Immature natural killer cell (primary cell): ENCODE measurements around the gene RTL5. TPM values are rescaled to one million over a fixed set of nuclear protein-coding genes. Genes with fewer than 3 reads are reported as not detected.

Source experiments
- DNase-seq, 3 donors: peaks; one replicate each; pipeline ENCODE4 v3.0.0; 2022; ENCODE audit warnings: mixed read lengths in 1 of 3
- H3K27ac Mint-ChIP-seq, 6 donors: one replicate each; pipeline ENCODE4 v1.8.0; 2020; ENCODE audit warnings: mixed read lengths in 6 of 6, mild to moderate bottlenecking in 5 of 6, inconsistent platforms in 4 of 6, moderate library complexity in 3 of 6
- H3K27me3 Mint-ChIP-seq, 3 donors: one replicate each; pipeline ENCODE4 v1.8.0; 2020 to 2021; ENCODE audit warnings: low read depth in 3 of 3, mild to moderate bottlenecking in 3 of 3, mixed read lengths in 3 of 3, moderate library complexity in 3 of 3, inconsistent platforms in 1 of 3
- H3K36me3 Mint-ChIP-seq, 3 donors: one replicate each; pipeline ENCODE4 v1.8.0; 2020; ENCODE audit warnings: mixed read lengths in 3 of 3, inconsistent platforms in 2 of 3, mild to moderate bottlenecking in 2 of 3
- H3K4me1 Mint-ChIP-seq, 2 donors: one replicate each; pipeline ENCODE4 v1.8.0; 2020; ENCODE audit warnings: inconsistent platforms in 2 of 2, mild to moderate bottlenecking in 2 of 2, mixed read lengths in 2 of 2, moderate library complexity in 1 of 2
- H3K4me3 Mint-ChIP-seq, 5 donors: one replicate each; pipeline ENCODE4 v1.8.0; 2020; ENCODE audit warnings: mild to moderate bottlenecking in 5 of 5, mixed read lengths in 5 of 5, inconsistent platforms in 3 of 5, moderate library complexity in 3 of 5
- H3K9me3 Mint-ChIP-seq, 6 donors: one replicate each; pipeline ENCODE4 v1.8.0; 2020; ENCODE audit warnings: mild to moderate bottlenecking in 6 of 6, mixed read lengths in 6 of 6, inconsistent platforms in 4 of 6, moderate library complexity in 3 of 6
- polyA plus RNA-seq, 3 donors: library from polyadenylated mRNA; unstranded; fragments of 300-500 nt; fragmentation: Illumina TruSeq; gene quantifications; one replicate each; pipeline ENCODE4 v1.2.3, GENCODE V29; 2021

The RTL5 gene
- polyA plus RNA-seq, 3 donors from 2014 or later: 0.10 to 0.19 (median 0.16) TPM

DNA sequence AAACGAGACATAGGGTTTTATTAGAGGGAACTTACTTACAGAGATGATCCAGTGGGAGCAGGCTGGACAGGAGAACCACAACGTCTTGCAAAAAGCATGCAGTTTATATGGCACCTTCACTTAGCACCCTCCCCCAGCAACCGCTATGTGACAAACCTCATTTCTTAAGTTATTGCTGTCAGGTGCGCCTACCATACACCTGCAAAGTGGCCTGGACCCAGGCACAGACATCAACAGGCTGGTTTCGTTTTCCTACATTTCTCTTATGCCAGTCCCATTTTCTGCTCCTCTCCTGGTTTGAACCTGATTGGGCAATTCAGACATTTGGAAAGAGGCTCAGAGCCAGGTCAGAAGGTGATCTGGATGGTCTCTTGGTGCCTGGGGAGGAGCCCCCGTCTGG is 18.3 kb downstream of the RTL5 start:
- Mint-ChIP-seq H3K9me3 (no peaks in the 10 kb centered on the region), H3K27me3 (peaks cover under 1 to 19% (median 10%) of the 10 kb centered on the region in 3 donors), H3K4me3 (no peak overlapping the region), H3K27ac (peak overlapping the region in 2 of 6 donors; percentile 53 to 71), H3K4me1 (peaks cover 39 to 49% of the 10 kb centered on the region in 2 donors), H3K36me3 (peaks cover 0 to 9% (median 5%) of the 10 kb centered on the region in 3 donors)
- no peak for DNase-seq

DNA sequence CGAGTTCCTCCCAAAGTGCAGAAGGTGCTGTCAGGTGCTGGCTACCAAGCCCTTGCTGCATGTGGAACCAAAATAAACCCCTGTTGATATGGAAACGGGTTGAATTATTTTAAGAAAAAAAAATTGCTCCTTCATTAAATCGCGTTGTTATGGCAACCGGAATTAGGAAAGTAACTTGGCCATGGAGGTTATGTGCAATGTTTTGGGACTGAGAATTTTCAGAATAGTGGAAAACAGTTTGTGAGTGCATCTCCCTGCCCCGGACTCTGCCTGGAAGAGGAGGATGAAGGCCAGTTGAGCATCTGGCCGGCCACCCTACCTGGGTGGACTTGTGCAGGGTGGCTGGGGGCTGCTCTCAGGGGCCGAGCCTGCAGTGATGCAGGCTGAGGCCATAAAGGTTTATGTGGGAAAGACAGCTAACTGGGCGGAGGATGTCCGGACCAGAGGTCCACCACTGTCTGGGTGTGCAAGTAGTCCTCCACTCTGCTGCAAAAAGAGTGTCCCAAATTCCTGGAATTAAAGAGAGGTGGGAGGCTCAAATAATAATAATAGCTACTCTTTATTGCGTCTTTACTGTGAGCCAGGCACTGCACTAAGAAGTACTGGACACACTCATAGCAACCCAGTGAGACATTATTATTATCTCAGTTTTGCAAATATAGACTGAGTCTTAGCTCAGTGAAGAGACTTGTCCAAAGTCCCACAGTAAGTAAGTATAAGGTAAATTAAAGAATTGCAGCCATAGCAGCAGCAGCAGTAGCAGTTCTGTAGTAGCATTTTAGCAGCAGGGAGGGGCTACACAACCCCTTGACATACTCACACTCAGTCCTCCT is 20.6 kb downstream of the RTL5 start:
- Mint-ChIP-seq H3K9me3 (no peaks in the 10 kb centered on the region), H3K27me3 (peaks cover 7 to 23% (median 9%) of the 10 kb centered on the region in 3 donors), H3K36me3 (peaks cover 0 to 9% (median 5%) of the 10 kb centered on the region in 3 donors), H3K4me3 (no peak overlapping the region), H3K4me1 (peaks cover 46 to 55% of the 10 kb centered on the region in 2 donors), H3K27ac (no peak overlapping the region)
- no peak for DNase-seq

DNA sequence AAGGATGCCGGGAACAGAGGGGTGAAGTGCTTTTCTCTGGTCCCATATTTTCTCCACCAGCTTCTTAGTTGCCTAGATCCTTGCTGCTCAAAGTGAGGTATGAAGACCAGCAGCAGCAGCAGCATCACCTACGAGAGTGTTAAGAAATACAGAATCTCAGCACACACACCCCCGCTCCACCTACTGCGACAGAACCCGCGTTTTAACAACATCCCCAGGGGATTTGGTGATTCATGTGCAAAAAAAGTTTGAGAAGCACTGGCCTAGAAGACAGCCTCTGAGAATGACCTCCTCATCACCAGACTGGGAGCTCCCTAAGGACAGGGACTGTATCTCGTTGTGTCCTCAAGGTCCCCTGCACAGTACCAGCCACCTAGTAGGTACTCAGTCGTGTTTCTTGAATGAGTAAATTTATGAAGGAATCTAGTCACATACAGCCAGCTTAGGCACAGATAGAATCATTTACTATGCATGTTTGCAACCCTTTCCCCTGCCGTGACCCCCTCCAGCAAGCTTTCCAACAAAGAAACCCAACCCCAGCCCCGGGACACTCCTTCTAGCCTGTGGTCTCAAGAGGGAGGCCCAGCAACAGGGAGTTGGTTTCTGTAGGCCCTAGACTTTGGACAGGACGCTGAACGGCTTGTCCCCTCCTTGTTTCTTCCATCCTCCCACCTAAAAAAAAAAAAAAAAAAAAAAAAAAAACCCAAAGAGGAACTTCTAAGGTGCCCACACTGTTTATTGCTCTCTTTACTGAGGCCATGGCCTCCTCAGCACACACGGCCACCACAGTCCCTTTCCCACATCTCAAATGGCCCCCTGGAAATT is 21.5 kb downstream of the RTL5 start:
- H3K9me3 Mint-ChIP-seq: no peaks in the 10 kb centered on the region
- no peak for DNase-seq
- peaks cover 13 to 30% (median 14%) of the 10 kb centered on the region in 3 donors for H3K27me3 Mint-ChIP-seq
- no peak overlapping the region for H3K4me3 Mint-ChIP-seq
- H3K4me1 Mint-ChIP-seq: peaks cover 51 to 62% of the 10 kb centered on the region in 2 donors
- H3K36me3 Mint-ChIP-seq: peaks cover 0 to 9% (median 5%) of the 10 kb centered on the region in 3 donors
- peak overlapping the region in 1 of 6 donors; percentile 70 for H3K27ac Mint-ChIP-seq

DNA sequence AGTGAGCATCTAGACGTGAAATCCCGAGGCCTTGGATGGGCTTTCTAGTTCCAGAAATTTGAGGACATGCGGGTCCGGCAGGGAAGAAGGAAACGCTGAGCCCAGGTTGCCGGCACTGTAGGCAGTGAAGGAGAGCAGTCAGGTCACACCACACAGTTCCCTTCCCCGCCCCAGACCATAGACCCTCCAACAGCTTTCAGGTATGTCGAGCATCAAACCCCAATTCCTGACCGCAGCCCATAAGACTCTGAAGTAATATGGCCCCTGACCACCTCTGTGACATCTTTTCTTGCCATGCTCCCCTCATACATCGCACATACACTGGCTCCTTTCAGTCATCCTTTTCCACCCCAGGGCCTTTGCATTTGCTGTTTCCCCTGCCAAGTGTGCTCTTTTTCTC is 23.0 kb downstream of the RTL5 start:
- Mint-ChIP-seq H3K4me3 (no peak overlapping the region), H3K27me3 (peaks cover 12 to 29% (median 14%) of the 10 kb centered on the region in 3 donors), H3K4me1 (peaks cover 58 to 69% of the 10 kb centered on the region in 2 donors), H3K9me3 (no peaks in the 10 kb centered on the region), H3K36me3 (peaks cover 0 to 9% (median 5%) of the 10 kb centered on the region in 3 donors), H3K27ac (peak overlapping the region in 5 of 6 donors; percentile 6 to 90 (median 42))
- no peak for DNase-seq

DNA sequence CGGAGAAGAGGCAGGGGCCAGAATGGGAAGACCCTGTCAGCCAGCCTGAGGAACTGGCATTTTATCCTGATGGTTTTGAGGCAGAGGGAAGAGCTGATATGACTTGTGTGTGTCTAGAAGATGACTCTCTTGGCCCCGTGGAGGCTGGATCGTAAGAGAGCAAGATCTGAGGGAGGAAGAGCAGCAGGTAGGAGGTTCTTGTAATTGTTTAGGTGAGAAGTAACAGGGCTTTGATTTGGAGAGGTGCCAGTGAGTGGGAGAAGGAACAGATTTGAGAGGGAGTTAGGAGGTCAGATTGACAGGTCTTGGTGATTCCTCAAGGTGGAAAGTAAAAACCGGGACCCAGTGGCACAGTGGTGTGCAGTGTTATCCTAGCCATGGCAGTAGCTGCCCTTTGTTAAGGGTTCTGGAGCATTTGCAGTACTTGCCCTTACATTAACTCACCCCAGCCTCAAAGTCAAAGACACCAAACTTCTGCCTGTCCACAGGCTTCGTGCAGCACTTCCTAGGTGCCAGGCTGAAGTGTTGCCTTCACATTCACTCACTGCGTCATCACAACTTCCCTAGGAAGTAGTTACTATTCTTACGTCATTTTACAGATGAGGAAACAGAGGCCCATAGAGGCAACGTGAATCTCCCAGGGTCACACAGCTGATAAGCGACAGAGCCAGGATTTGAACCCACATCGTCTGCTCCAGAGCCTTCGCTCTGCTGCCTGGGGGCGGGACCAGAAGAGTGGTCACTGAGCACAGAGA is 23.7 kb downstream of the RTL5 start:
- peak overlapping the region; percentile 30 to 90 (median 75) for H3K27ac Mint-ChIP-seq

DNA sequence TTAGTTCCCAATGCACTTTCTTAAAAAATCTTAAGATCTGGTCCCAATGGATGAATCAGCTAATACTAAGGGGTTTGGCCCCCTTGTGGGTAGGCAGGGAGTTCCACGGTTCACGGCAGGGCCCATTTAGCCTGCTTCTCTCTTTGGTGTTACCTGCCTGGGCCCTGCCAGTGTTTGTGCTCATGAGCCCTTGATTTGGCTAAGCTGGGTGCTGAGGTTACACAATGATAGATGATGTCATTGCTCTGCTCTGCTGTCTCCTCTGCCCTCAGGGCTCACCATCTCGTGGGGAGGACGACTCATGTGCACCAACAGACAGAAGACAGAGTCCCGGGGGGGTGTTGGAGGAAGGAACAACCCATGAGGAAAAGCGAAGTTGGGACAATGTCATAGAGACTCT is 24.4 kb downstream of the RTL5 start:
- Mint-ChIP-seq H3K4me3 (peak overlapping the region in 4 of 5 donors; percentile 15 to 53 (median 41)), H3K4me1 (peaks cover 62 to 75% of the 10 kb centered on the region in 2 donors), H3K9me3 (no peaks in the 10 kb centered on the region), H3K27ac (peak overlapping the region; percentile 30 to 90 (median 75)), H3K27me3 (peaks cover 10 to 26% (median 14%) of the 10 kb centered on the region in 3 donors), H3K36me3 (peaks cover 0 to 9% (median 5%) of the 10 kb centered on the region in 3 donors)
- no peak for DNase-seq

More for the DNA sequence above, 23.7 kb downstream of the RTL5 start:
- Mint-ChIP-seq H3K4me3 (peak overlapping the region in 2 of 5 donors; percentile 46 to 47), H3K4me1 (peaks cover 58 to 69% of the 10 kb centered on the region in 2 donors), H3K27me3 (peaks cover 10 to 29% (median 14%) of the 10 kb centered on the region in 3 donors), H3K9me3 (no peaks in the 10 kb centered on the region), H3K36me3 (peaks cover 0 to 9% (median 5%) of the 10 kb centered on the region in 3 donors)
- peak in 1 of 3 donors; percentile 20 for DNase-seq

DNA sequence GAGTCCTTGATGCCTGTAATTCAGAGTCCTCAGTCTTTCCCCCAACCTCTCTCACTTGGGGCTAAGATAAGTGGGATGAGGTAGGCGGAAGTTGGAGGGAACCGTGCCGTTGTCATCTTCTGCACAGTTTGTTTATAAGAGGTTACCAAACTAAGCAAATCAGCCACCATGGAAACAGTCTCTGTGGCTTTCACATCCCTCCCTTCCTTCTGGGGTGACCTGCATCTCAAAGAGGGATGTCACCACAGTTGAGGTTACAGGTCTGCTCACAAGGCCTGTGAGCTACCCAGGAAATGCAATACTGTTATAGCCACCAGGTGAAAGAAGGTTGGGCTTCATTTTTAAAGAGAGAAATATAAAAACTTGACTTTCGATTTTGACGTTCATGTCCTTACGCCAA is 26.3 kb downstream of the RTL5 start:
- Mint-ChIP-seq H3K27ac (peak overlapping the region; percentile 81 to 97 (median 93)), H3K27me3 (peaks cover 20 to 37% (median 31%) of the 10 kb centered on the region in 3 donors), H3K4me1 (peaks cover 79 to 86% of the 10 kb centered on the region in 2 donors), H3K4me3 (peak overlapping the region; percentile 57 to 81 (median 78)), H3K36me3 (peaks cover 0 to 5% (median 4%) of the 10 kb centered on the region in 3 donors), H3K9me3 (no peaks in the 10 kb centered on the region)
- DNase-seq: peak; percentile 84 to 87 (median 86)

DNA sequence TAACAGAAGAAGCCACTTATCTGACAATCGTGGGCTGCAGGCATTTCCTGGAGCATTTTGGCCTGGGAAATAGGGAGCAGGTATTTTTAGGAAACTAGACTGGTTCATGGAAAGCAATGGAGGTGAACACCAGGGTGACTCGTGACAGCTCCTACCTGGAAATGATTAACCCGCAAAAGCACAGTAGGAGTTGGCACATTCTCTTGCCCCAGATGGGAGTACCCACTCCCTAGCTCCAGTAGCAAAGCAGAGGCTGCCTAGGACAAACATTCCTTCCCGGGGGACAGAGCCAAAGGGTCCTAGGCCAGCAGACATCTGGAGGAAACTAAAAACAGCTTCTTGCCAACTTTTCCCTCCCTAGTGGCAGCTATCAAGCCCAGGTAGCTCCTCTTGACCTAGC is 29.0 kb downstream of the RTL5 start:
- Mint-ChIP-seq H3K4me3 (peak overlapping the region; percentile 31 to 58 (median 41)), H3K27me3 (peaks cover 25 to 34% (median 33%) of the 10 kb centered on the region in 3 donors), H3K27ac (peak overlapping the region; percentile 42 to 96 (median 68)), H3K4me1 (peaks cover 78 to 91% of the 10 kb centered on the region in 2 donors), H3K36me3 (no peaks in the 10 kb centered on the region), H3K9me3 (no peaks in the 10 kb centered on the region)
- DNase-seq: no peak

DNA sequence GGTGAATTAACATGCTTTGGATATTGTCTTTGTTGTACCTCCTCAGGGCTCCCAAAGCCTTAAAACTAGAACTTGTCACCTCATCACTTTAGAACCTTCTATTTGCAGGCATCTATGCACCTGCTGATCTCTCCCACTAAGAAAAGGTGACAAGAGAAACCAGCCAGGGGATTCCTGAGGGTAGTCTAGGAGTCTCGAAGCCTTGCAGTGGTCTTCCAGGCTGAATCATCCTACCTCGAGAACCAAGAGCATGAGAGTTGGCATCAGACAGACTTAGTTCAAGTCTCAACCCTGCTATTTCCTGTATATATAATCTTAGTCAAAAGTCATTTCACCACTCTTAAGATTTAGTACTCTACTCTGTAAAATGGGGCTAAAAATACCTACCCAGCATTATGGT is 29.6 kb downstream of the RTL5 start:
- H3K27me3 Mint-ChIP-seq: peaks cover 25 to 36% (median 29%) of the 10 kb centered on the region in 3 donors

DNA sequence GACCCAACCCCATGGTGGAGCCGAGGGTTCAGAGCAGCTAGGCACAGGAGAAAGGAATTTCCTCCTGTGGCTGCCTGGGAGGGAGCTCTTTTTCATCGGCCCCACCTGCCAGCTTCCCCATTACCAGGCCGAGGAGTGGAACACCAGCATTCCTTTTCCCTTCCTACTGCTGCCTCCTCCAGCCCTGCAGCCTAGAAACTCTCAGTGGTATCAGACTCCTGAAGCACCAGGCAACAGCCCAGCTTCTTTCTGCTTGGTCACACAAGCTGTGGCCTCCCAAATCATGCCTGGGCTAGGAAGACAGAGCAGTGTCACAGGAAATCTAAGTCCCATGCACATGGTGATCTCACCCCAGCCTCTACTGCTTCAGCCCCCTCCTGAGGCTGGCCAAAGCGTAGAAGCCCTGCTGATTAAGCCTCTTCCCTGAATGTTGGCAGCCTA is 30.1 kb downstream of the RTL5 start:
- Mint-ChIP-seq H3K27ac (peak overlapping the region; percentile 95 to 99 (median 97)), H3K36me3 (no peaks in the 10 kb centered on the region)

More for the DNA sequence above, 29.6 kb downstream of the RTL5 start:
- no peaks in the 10 kb centered on the region for H3K9me3 Mint-ChIP-seq
- peak overlapping the region; percentile 95 to 99 (median 97) for H3K27ac Mint-ChIP-seq
- peaks cover 73 to 90% of the 10 kb centered on the region in 2 donors for H3K4me1 Mint-ChIP-seq
- peak in 2 of 3 donors; percentile 17 to 27 for DNase-seq
- H3K4me3 Mint-ChIP-seq: peak overlapping the region; percentile 91 to 96 (median 93)
- no peaks in the 10 kb centered on the region for H3K36me3 Mint-ChIP-seq

DNA sequence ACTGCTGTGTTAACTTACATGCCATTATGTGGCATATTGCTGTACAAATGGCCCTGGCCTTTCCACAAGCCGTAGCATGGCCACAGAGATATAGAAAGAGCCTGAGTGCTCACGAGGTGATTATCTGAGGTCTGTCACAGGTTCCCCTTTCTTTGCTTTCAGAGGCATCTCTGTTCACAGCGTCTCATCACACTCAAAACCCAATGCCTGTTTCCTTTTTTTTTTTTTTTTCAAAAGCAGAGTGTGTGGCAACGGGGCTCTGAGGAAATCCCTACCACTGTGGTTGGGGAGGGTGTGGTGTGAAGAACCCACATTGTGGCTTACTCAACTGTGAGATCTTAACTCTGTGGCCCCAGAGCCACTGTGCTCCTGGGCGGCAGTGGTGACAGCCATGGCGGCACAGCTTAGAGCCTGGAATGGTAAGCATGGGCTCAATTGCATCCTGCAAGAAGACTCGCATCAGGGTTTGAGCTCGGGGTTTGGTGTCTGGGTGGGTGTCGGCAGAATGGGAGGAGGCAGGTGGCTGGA is 30.8 kb downstream of the RTL5 start:
- Mint-ChIP-seq H3K4me1 (peaks cover 67 to 80% of the 10 kb centered on the region in 2 donors), H3K36me3 (no peaks in the 10 kb centered on the region), H3K4me3 (peak overlapping the region; percentile 91 to 96 (median 93)), H3K27me3 (peaks cover 27 to 34% (median 29%) of the 10 kb centered on the region in 3 donors), H3K27ac (peak overlapping the region; percentile 95 to 99 (median 97)), H3K9me3 (no peaks in the 10 kb centered on the region)
- peak; percentile 91 to 93 (median 92) for DNase-seq

More for the DNA sequence above, 30.1 kb downstream of the RTL5 start:
- Mint-ChIP-seq H3K9me3 (no peaks in the 10 kb centered on the region), H3K4me1 (peaks cover 72 to 87% of the 10 kb centered on the region in 2 donors), H3K27me3 (peaks cover 25 to 36% (median 28%) of the 10 kb centered on the region in 3 donors), H3K4me3 (peak overlapping the region; percentile 91 to 96 (median 93))
- DNase-seq: peak; percentile 39 to 45 (median 40)

DNA sequence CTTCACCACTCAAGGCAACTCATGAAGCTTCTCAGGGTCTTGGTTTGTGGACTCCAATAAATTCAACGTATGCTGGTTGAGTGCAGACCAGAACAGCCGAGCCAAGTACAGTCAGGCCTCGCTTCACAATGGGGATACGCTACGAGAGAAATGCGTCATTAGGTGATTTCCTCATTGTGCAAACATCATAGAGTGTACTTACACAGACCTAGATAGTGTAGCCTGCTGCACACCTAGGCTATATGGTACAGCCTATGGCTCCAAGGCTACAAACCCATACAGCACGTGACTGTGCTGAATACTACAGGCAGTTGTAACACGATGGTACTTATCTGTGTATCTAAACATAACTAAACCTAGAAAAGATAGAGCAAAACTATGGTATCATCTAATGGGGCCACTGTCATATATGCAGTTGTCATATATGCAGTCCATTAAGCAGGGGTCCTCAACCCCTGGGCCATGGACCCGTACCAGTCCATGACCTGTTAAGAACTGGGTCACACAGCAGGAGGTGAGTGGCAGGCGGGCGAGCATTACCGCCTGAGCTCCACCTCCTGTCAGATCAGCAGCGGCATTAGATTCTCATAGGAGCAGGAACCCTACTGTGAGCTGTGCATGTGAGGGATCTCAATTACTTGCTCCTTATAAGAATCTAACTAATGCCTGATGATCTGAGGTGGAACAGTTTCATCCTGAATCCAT is 31.5 kb downstream of the RTL5 start:
- peak overlapping the region; percentile 95 to 99 (median 97) for H3K27ac Mint-ChIP-seq
- DNase-seq: peak in 2 of 3 donors; percentile 17 to 45
- H3K36me3 Mint-ChIP-seq: no peaks in the 10 kb centered on the region
- peaks cover 25 to 31% (median 27%) of the 10 kb centered on the region in 3 donors for H3K27me3 Mint-ChIP-seq
- peaks cover 62 to 76% of the 10 kb centered on the region in 2 donors for H3K4me1 Mint-ChIP-seq
- no peaks in the 10 kb centered on the region for H3K9me3 Mint-ChIP-seq
- peak overlapping the region; percentile 91 to 96 (median 93) for H3K4me3 Mint-ChIP-seq
